Loucy (cell line): Measurements from ENCODE around the gene PBRM1.

Source experiments
- H2AFZ ChIP-seq: fragments of 200-600 bp; sonication (generic); 2 replicates; pipeline ENCODE4 v1.6.0; 2016; ENCODE audit warnings: antibody characterized with exemption, mild to moderate bottlenecking, low read length, moderate library complexity
- H3F3A ChIP-seq: fragments of 200-600 bp; 2 replicates; pipeline ENCODE4 v1.6.0; 2016; ENCODE audit warnings: antibody characterized with exemption, low read depth, mild to moderate bottlenecking
- H3K27me3 ChIP-seq: fragments of 200-600 bp; sonication (generic); 2 replicates; pipeline ENCODE4 v1.6.1; 2014; ENCODE audit warnings: low read length, mild to moderate bottlenecking; ENCODE audit not compliant: insufficient read depth, poor library complexity, severe bottlenecking
- H3K36me3 ChIP-seq: fragments of 200-600 bp; sonication (generic); 2 replicates; pipeline ENCODE4 v1.6.1; 2016; ENCODE audit warnings: low read length; ENCODE audit not compliant: insufficient read depth
- H3K4me1 ChIP-seq: fragments of 200-600 bp; sonication (generic); 2 replicates; pipeline ENCODE4 v1.5.1; 2014; ENCODE audit warnings: low read length, mild to moderate bottlenecking; ENCODE audit not compliant: insufficient read depth, poor library complexity, severe bottlenecking
- H3K4me2 ChIP-seq: fragments of 200-600 bp; sonication (generic); 2 replicates; pipeline ENCODE4 v1.6.0; 2014; ENCODE audit warnings: antibody characterized with exemption, low read length, low read depth, mild to moderate bottlenecking; ENCODE audit not compliant: poor library complexity, severe bottlenecking
- H3K4me3 ChIP-seq: fragments of 200-600 bp; sonication (generic); 2 replicates; pipeline ENCODE4 v1.5.1; 2014; ENCODE audit warnings: low read length, mild to moderate bottlenecking, mixed read lengths; ENCODE audit not compliant: poor library complexity, severe bottlenecking
- H3K79me2 ChIP-seq: fragments of 200-600 bp; sonication (generic); 2 replicates; pipeline ENCODE4 v1.6.1; 2014; ENCODE audit warnings: low read length; ENCODE audit not compliant: insufficient read depth
- H3K9ac ChIP-seq: fragments of 200-600 bp; sonication (generic); 2 replicates; pipeline ENCODE4 v1.6.0; 2014; ENCODE audit warnings: mild to moderate bottlenecking, low read depth, low read length, moderate library complexity; ENCODE audit not compliant: poor library complexity, severe bottlenecking
- H3K9me2 ChIP-seq: fragments of 200-600 bp; sonication (generic); replicated peaks from 2 replicates; pipeline ENCODE4 v1.6.1; 2016; ENCODE audit warnings: low read depth, low read length, mixed read lengths
- H3K9me3 ChIP-seq: fragments of 200-600 bp; sonication (generic); 2 replicates; pipeline ENCODE4 v1.6.1; 2014; ENCODE audit warnings: mild to moderate bottlenecking, antibody characterized with exemption, low read length, low read depth; ENCODE audit not compliant: insufficient read depth
- H4K20me1 ChIP-seq: fragments of 200-600 bp; sonication (generic); 2 replicates; pipeline ENCODE4 v1.6.0; 2014; ENCODE audit warnings: antibody characterized with exemption, low read length, mild to moderate bottlenecking; ENCODE audit not compliant: insufficient read depth, poor library complexity, severe bottlenecking
- CTCF ChIP-seq: fragments of 200-600 bp; sonication (generic); conservative IDR thresholded peaks from 2 replicates; pipeline ENCODE4 v1.5.1; 2014; ENCODE audit warnings: mild to moderate bottlenecking, antibody characterized with exemption, low read length
- EZH2phosphoT487 ChIP-seq: fragments of 200-600 bp; IDR thresholded peaks from 2 replicates; pipeline ENCODE4 v1.6.1; 2018; ENCODE audit warnings: antibody characterized with exemption, mild to moderate bottlenecking, moderate library complexity, borderline replicate concordance

The PBRM1 gene

GRCh38 chr3:52568069-52568468, 117.6 kb downstream of the PBRM1 start:
- Histone ChIP-seq H3K4me1 (no peaks in the 10 kb centered on the region), H3F3A (no peaks in the 10 kb centered on the region), H3K4me3 (no peak overlapping the region), H4K20me1 (no peaks in the 10 kb centered on the region), H3K79me2 (no peaks in the 10 kb centered on the region), H3K36me3 (peaks cover 20% of the 10 kb centered on the region; the same call in 1 of the 2 replicates), H2AFZ (no peak overlapping the region), H3K9me3 (no peaks in the 10 kb centered on the region), H3K27me3 (no peaks in the 10 kb centered on the region), H3K4me2 (no peak overlapping the region), H3K9ac (no peak overlapping the region), H3K9me2 (no peaks in the 10 kb centered on the region)
- TF ChIP-seq EZH2phosphoT487 (no peak), CTCF (no peak)

DNA sequence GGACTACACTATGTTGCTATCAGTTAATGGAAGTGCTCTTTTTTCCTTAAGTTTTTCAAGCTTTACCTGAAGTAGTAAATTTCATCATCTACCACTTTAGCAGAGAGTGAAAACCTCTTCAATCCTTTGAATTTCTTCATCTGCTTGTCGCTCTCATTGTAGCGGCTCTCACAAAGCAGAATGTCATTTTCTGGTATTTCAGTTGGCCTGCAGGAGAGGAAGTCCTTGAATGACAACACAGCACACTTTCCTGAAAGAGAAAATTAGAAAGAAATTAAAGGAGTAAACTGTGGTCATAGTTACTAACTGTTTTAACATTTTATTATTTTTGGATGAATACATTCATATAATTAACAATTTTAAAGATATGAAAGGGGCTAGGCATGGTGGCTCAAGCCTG, 121.7 kb downstream of the PBRM1 start:
- Histone ChIP-seq H4K20me1 (no peaks in the 10 kb centered on the region), H3K79me2 (no peaks in the 10 kb centered on the region), H3K9me3 (no peaks in the 10 kb centered on the region), H3K36me3 (peaks cover 59% of the 10 kb centered on the region; the same call in 1 of the 2 replicates), H3K4me1 (no peaks in the 10 kb centered on the region), H3K4me3 (no peak overlapping the region), H2AFZ (no peak overlapping the region), H3K27me3 (no peaks in the 10 kb centered on the region), H3F3A (no peaks in the 10 kb centered on the region), H3K4me2 (no peak overlapping the region), H3K9me2 (no peaks in the 10 kb centered on the region), H3K9ac (no peak overlapping the region)
- TF ChIP-seq EZH2phosphoT487 (no peak), CTCF (no peak)

DNA sequence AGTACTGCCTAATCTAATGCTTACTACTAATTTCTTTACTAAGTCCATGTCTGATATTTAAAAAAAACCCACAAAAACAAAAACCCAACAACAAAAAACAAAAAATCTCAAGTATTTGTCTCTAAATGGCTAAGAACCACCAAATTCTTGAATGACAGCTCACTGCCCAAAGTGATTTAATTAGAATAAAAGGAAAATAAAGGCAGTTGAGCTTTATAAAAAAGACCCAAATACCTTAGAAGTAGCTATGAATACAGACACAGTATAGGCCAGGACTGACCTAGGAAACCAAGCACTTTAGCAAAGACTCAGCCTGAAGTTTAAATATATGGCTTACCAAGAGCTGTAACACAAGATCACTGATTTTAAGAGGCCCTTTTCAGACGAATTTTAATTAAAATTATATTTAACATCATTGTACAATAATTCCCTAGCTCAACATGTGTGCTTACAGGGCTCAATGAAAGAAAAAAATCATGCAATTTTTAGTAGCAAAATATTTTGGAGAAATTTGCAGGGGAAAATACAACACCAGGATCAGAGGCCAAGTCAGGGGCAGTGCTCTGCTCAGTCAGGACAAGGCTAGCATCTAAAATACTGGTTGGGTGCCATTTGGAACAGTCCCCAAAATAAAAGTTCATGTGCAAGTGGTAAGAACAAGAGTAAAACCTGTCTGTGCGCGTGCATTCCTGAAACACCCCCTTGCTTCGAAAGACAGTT, 124.5 kb downstream of the PBRM1 start:
- Histone ChIP-seq H3K9me2 (no peaks in the 10 kb centered on the region), H3F3A (no peaks in the 10 kb centered on the region), H2AFZ (no peak overlapping the region), H3K4me3 (no peak overlapping the region), H3K27me3 (no peaks in the 10 kb centered on the region), H3K79me2 (no peaks in the 10 kb centered on the region), H3K4me2 (no peak overlapping the region), H3K4me1 (no peaks in the 10 kb centered on the region), H4K20me1 (no peaks in the 10 kb centered on the region), H3K36me3 (peaks cover 78% of the 10 kb centered on the region; the same call in 1 of the 2 replicates), H3K9me3 (no peaks in the 10 kb centered on the region), H3K9ac (no peak overlapping the region)
- TF ChIP-seq CTCF = no peak
- no peak for TF ChIP-seq EZH2phosphoT487
